Fibroblast of pulmonary artery (primary cell): ENCODE measurements around the gene ACTMAP.
A peak's percentile ranks its signal among the peaks of the same experiment; 100 is the strongest.

Experiments used
- DNase-seq: peaks from one replicate; pipeline ENCODE4 v3.0.0-alpha.2; 2010; ENCODE audit warnings: low read depth
- H3K4me3 ChIP-seq: replicated peaks from 2 replicates; pipeline ENCODE4 v1.5.1; 2011; ENCODE audit warnings: low read depth, mild to moderate bottlenecking, control low read depth, low read length, moderate library complexity
- CTCF ChIP-seq: IDR thresholded peaks from 2 replicates; pipeline ENCODE4 v1.5.1; 2011; ENCODE audit warnings: mild to moderate bottlenecking, control low read depth, low read length, inconsistent platforms; ENCODE audit errors: missing control alignments

The ACTMAP gene

GRCh38 chr19:40716482-40717324 lies 33.6 kb downstream of the ACTMAP start, which contains the start of the genes COQ8B and ITPKC:
COQ8B (minus strand) TSS chr19:40716886; CDS start chr19:40714632, 2,254 bp downstream.
ITPKC (plus strand) TSS chr19:40717112; CDS start chr19:40717136, 24 bp downstream.
- TF ChIP-seq CTCF: no peak
- DNase-seq: peak; percentile 98
- peak within 1 kb of the TSS; percentile 95 for H3K4me3 ChIP-seq

- no peak for TF ChIP-seq CTCF
- H3K4me3 ChIP-seq: peak overlapping the region; percentile 95
- DNase-seq: no peak
Measured at GRCh38 chr19:40716031-40716481, 34.2 kb downstream of the ACTMAP start.

GRCh38 chr19:40714441-40715299 lies 35.6 kb downstream of the ACTMAP start:
- peak; percentile 94 for DNase-seq
- H3K4me3 ChIP-seq: peak overlapping the region; percentile 60
- no peak for TF ChIP-seq CTCF

GRCh38 chr19:40713939-40714338 lies 36.3 kb downstream of the ACTMAP start:
- TF ChIP-seq CTCF: no peak
- H3K4me3 ChIP-seq: peak overlapping the region; percentile 60
- no peak for DNase-seq

GRCh38 chr19:40709817-40710216 lies 40.5 kb downstream of the ACTMAP start:
- H3K4me3 ChIP-seq: no peak overlapping the region
- DNase-seq: no peak
- no peak for TF ChIP-seq CTCF

GRCh38 chr19:40707615-40708014 lies 42.7 kb downstream of the ACTMAP start:
- no peak for TF ChIP-seq CTCF
- DNase-seq: no peak
- H3K4me3 ChIP-seq: no peak overlapping the region
